ENCODE measurements around the gene GPRIN2.
"Not testable (repeated sequence)": the region's sequence is repeated elsewhere in the genome, so short reads cannot be mapped to it uniquely, and the experiment has no call there.

The GPRIN2 gene

GRCh38 chr10:46556515-46557318 is at the start of gene GPRIN2:
Gene GPRIN2 (minus strand): TSS chr10:46556658. CDS start chr10:46550736, 5,922 bp downstream.
- no peak for DNase-seq (ENCODE audit: low read depth)

GRCh38 chr10:46600516-46600915 is 44.1 kb upstream of the GPRIN2 start:
- DNase-seq (ENCODE audit: low read depth); H3K4me3 ChIP-seq (ENCODE audit: low read depth, low read length); in situ Hi-C loops (cut with HindIII; ENCODE audit: low sequenced_read_pairs): not testable (repeated sequence)

More at GRCh38 chr10:46556515-46557318, at the start of gene GPRIN2:
- H3K4me3 ChIP-seq (ENCODE audit: low read depth, low read length), result peak within 1 kb of the TSS; percentile 42
- in situ Hi-C loops (cut with HindIII; ENCODE audit: low sequenced_read_pairs), result no loop called here
- no peak for TF ChIP-seq CTCF (IDR thresholded peaks at IDR 0.05; ENCODE audit: low read depth, low read length, missing control alignments)

GRCh38 chr10:46597616-46598246 is 41.3 kb upstream of the GPRIN2 start:
- in situ Hi-C loops (cut with HindIII; ENCODE audit: low sequenced_read_pairs), result not testable (repeated sequence)
- peak overlapping the region; percentile 32 for H3K4me3 ChIP-seq (ENCODE audit: low read depth, low read length)

GRCh38 chr10:46596570-46596969 is 40.1 kb upstream of the GPRIN2 start:
- in situ Hi-C loops (cut with HindIII; ENCODE audit: low sequenced_read_pairs); DNase-seq (ENCODE audit: low read depth); H3K4me3 ChIP-seq (ENCODE audit: low read depth, low read length): not testable (repeated sequence)

More at GRCh38 chr10:46597616-46598246, 41.3 kb upstream of the GPRIN2 start:
- DNase-seq (ENCODE audit: low read depth), result not testable (repeated sequence)

GRCh38 chr10:46594453-46595063 is 38.1 kb upstream of the GPRIN2 start:
- DNase-seq (ENCODE audit: low read depth); H3K4me3 ChIP-seq (ENCODE audit: low read depth, low read length); in situ Hi-C loops (cut with HindIII; ENCODE audit: low sequenced_read_pairs): not testable (repeated sequence)

- in situ Hi-C loops (cut with HindIII; ENCODE audit: low sequenced_read_pairs); DNase-seq (ENCODE audit: low read depth); H3K4me3 ChIP-seq (ENCODE audit: low read depth, low read length): not testable (repeated sequence)
These were observed 36.8 kb upstream of the GPRIN2 start for GRCh38 chr10:46593307-46593706.

- DNase-seq (ENCODE audit: low read depth); in situ Hi-C loops (cut with HindIII; ENCODE audit: low sequenced_read_pairs); H3K4me3 ChIP-seq (ENCODE audit: low read depth, low read length): not testable (repeated sequence)
These were observed 34.6 kb upstream of the GPRIN2 start for GRCh38 chr10:46591053-46591452.

GRCh38 chr10:46589589-46589988 is 33.1 kb upstream of the GPRIN2 start:
- H3K4me3 ChIP-seq (ENCODE audit: low read depth, low read length); DNase-seq (ENCODE audit: low read depth); in situ Hi-C loops (cut with HindIII; ENCODE audit: low sequenced_read_pairs): not testable (repeated sequence)

- DNase-seq (ENCODE audit: low read depth); in situ Hi-C loops (cut with HindIII; ENCODE audit: low sequenced_read_pairs); H3K4me3 ChIP-seq (ENCODE audit: low read depth, low read length): not testable (repeated sequence)
These were observed 31.8 kb upstream of the GPRIN2 start for GRCh38 chr10:46588221-46588620.

- DNase-seq (ENCODE audit: low read depth); H3K4me3 ChIP-seq (ENCODE audit: low read depth, low read length); in situ Hi-C loops (cut with HindIII; ENCODE audit: low sequenced_read_pairs): not testable (repeated sequence)
These were observed 31.1 kb upstream of the GPRIN2 start for GRCh38 chr10:46587546-46587945.

GRCh38 chr10:46585246-46585645 is 28.8 kb upstream of the GPRIN2 start:
- H3K4me3 ChIP-seq (ENCODE audit: low read depth, low read length); DNase-seq (ENCODE audit: low read depth); in situ Hi-C loops (cut with HindIII; ENCODE audit: low sequenced_read_pairs): not testable (repeated sequence)

GRCh38 chr10:46584196-46584595 is 27.7 kb upstream of the GPRIN2 start:
- DNase-seq (ENCODE audit: low read depth); in situ Hi-C loops (cut with HindIII; ENCODE audit: low sequenced_read_pairs); H3K4me3 ChIP-seq (ENCODE audit: low read depth, low read length): not testable (repeated sequence)

GRCh38 chr10:46582568-46582967 is 26.1 kb upstream of the GPRIN2 start:
- in situ Hi-C loops (cut with HindIII; ENCODE audit: low sequenced_read_pairs); H3K4me3 ChIP-seq (ENCODE audit: low read depth, low read length); DNase-seq (ENCODE audit: low read depth): not testable (repeated sequence)

- H3K4me3 ChIP-seq (ENCODE audit: low read depth, low read length); DNase-seq (ENCODE audit: low read depth); in situ Hi-C loops (cut with HindIII; ENCODE audit: low sequenced_read_pairs): not testable (repeated sequence)
These were observed 25.5 kb upstream of the GPRIN2 start for GRCh38 chr10:46581997-46582396.

GRCh38 chr10:46579378-46579777 is 22.9 kb upstream of the GPRIN2 start:
- DNase-seq (ENCODE audit: low read depth); H3K4me3 ChIP-seq (ENCODE audit: low read depth, low read length); in situ Hi-C loops (cut with HindIII; ENCODE audit: low sequenced_read_pairs): not testable (repeated sequence)

GRCh38 chr10:46578474-46579178 is 22.2 kb upstream of the GPRIN2 start, which contains the start of gene SYT15:
Gene SYT15 (plus strand): TSS chr10:46579128. CDS start chr10:46579169, 41 bp downstream.
- H3K4me3 ChIP-seq (ENCODE audit: low read depth, low read length); DNase-seq (ENCODE audit: low read depth); in situ Hi-C loops (cut with HindIII; ENCODE audit: low sequenced_read_pairs): not testable (repeated sequence)

All from astrocyte of the cerebellum (primary cell).